ENCODE measurements around the gene PROM1.

Gene PROM1

DNA sequence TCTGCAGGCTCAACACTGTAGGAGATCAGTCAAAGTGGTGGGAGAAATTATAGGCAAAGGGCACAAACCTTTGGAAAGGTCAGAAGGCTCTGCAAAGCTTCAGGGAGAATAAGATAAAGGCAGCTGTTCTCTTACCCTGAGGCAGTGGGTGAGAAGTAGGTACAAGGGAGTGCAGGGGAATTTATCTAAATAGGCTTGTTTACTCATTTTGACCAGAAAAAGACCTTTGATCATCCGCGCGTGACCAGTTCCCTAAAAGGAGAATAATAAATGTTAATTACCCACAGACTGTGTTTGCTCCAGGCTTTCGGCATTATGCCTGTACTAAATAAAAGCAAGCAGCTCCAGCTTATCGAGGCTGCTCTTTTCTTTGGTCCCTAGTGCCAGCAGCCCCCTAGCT, 130.2 kb downstream of the PROM1 start:
- DNase-seq (ENCODE audit: low read depth), result no peak
- no peak overlapping the region for H3K4me3 ChIP-seq (ENCODE audit: low read depth, low read length)
- TF ChIP-seq, protein P1, sequence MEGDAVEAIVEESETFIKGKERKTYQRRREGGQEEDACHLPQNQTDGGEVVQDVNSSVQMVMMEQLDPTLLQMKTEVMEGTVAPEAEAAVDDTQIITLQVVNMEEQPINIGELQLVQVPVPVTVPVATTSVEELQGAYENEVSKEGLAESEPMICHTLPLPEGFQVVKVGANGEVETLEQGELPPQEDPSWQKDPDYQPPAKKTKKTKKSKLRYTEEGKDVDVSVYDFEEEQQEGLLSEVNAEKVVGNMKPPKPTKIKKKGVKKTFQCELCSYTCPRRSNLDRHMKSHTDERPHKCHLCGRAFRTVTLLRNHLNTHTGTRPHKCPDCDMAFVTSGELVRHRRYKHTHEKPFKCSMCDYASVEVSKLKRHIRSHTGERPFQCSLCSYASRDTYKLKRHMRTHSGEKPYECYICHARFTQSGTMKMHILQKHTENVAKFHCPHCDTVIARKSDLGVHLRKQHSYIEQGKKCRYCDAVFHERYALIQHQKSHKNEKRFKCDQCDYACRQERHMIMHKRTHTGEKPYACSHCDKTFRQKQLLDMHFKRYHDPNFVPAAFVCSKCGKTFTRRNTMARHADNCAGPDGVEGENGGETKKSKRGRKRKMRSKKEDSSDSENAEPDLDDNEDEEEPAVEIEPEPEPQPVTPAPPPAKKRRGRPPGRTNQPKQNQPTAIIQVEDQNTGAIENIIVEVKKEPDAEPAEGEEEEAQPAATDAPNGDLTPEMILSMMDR (conservative IDR thresholded peaks at IDR 0.05; ENCODE audit: low read depth, low read length), result no peak

DNA sequence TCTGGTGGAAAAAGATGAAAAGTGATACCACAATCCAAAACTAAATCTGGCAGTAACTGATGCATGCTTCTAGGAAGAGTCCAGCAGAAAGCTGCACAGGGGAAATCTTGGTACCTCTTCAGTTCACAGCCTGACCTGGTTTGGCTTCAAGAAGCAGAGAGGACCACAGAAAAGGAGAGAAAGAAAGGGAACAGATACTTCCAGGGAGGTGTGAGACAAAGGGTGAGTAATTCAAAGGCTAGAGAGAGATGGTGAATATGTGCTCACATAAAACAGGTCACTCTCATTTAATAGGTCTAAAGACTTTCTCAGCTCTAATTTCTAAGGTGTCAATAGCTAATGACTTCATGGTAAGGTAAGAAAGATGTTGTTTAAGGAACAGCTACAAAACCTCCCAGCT, 132.0 kb downstream of the PROM1 start:
- TF ChIP-seq, protein P1 (conservative IDR thresholded peaks at IDR 0.05; ENCODE audit: low read depth, low read length), result no peak
- H3K4me3 ChIP-seq (ENCODE audit: low read depth, low read length), result no peak overlapping the region
- no peak for DNase-seq (ENCODE audit: low read depth)

DNA sequence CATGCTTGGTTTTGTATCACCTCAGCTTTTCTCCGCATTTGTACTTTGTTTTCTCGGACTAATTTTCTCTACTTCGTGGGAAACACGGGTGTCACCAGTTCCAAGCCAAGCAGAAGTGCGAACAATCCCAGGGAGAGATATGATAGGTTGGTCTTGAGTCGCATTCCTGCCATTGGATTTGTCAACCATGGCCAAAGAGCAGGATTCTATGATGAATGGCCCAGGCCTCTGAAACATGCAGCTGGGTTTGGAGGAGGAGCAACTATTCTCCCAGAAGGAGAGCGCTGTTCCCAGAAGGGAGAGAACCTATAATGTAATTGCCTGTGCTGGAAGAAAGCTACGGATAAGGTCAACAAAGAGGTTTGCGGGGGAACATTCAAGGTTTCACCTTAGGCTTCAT, 135.0 kb downstream of the PROM1 start:
- TF ChIP-seq, protein P1 (conservative IDR thresholded peaks at IDR 0.05; ENCODE audit: low read depth, low read length), result no peak
- no peak overlapping the region for H3K4me3 ChIP-seq (ENCODE audit: low read depth, low read length)
- no peak for DNase-seq (ENCODE audit: low read depth)

DNA sequence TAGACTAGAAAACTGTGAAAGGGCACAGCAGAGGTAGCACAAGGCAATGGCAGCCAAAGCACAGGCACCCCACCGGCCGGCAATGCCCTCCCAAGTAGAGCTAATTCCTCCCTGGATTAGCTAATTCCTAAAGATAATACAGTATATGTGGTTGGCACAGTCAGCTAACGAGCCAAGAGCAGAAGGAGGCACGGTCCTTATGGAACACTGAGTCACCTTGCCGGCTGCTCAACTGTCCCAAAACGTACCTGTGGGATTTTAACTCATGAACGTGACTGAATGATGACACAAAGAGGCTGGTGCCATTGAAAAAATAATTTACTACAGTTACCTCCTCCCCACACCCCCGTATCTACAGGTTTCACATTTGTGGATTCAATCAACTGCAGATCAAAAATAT, 136.1 kb downstream of the PROM1 start:
- TF ChIP-seq, protein P1 (conservative IDR thresholded peaks at IDR 0.05; ENCODE audit: low read depth, low read length), result no peak
- DNase-seq (ENCODE audit: low read depth), result no peak
- H3K4me3 ChIP-seq (ENCODE audit: low read depth, low read length), result no peak overlapping the region

DNA sequence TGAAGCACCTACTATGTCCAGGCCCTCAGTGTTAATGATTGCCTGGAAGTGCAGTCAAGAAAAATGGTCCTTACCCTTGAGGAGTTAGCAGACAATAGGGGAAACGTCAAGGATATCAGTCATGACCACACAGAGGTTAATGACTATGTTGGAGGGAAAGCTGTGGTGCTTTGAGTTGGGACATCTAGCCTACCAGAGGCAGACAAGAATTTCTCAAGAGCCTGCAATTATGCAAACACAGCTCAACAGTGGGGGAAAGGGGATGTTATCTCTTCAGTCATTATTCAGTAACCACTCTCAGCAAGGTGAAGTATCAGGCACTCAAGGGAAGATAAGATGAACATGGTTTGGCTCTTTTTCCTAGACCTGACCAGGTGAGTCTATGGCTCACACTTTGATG, 138.3 kb downstream of the PROM1 start:
- TF ChIP-seq, protein P1 (conservative IDR thresholded peaks at IDR 0.05; ENCODE audit: low read depth, low read length), result no peak
- DNase-seq (ENCODE audit: low read depth), result no peak
- H3K4me3 ChIP-seq (ENCODE audit: low read depth, low read length), result no peak overlapping the region

DNA sequence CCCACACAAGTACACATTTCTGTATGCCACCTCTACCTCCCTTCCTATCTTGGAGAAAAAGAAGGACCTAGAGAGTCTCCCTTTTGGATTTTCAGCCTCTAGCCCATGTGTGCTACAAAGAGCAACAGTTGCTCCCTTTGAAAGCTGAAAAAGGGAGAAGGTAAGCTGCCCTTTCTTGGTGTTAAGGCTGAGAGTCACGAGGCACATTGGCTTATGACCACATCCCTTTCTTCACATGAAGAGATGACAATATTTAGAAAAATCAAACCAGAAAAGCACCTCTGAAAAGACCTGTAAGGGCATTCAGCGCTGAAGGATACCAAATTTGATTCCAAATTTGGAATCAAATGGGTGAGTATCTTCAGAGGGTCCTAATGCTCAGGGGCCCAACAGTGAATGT, 138.9 kb downstream of the PROM1 start:
- H3K4me3 ChIP-seq (ENCODE audit: low read depth, low read length), result no peak overlapping the region
- no peak for DNase-seq (ENCODE audit: low read depth)
- TF ChIP-seq, protein P1 (conservative IDR thresholded peaks at IDR 0.05; ENCODE audit: low read depth, low read length), result no peak

DNA sequence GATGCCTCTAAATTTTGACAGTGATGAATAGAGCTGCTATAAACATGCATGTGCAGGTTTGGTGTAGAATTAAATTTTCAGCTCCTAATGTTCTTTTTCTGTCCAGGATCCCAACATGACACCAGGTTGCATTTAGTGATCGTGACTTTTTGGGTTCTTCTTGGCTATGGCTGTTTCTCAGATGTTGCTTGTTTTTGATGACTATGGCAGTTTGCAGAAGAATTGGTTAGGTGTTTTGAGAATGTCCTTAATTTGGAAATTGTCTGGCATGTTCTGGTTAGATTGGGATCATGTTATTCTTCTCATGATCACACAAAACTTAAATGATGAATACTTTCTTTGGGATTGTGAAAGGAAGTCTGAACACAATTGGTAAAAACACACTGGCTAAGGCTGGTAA, 141.5 kb downstream of the PROM1 start:
- no peak for DNase-seq (ENCODE audit: low read depth)
- H3K4me3 ChIP-seq (ENCODE audit: low read depth, low read length), result no peak overlapping the region
- TF ChIP-seq, protein P1 (conservative IDR thresholded peaks at IDR 0.05; ENCODE audit: low read depth, low read length), result no peak

Measured in choroid plexus epithelial cell (primary cell).